Ishikawa (cell line): ENCODE data around the gene ALDH3A2.

Experiments
- CEBPB ChIP-seq: IDR thresholded peaks from 2 replicates; pipeline ENCODE4 v1.6.1; 2012
- CREB1 ChIP-seq: IDR thresholded peaks from 2 replicates; pipeline ENCODE4 v1.6.1; 2012; ENCODE audit warnings: low read depth
- EGR1 ChIP-seq: IDR thresholded peaks from 2 replicates; pipeline ENCODE4 v1.6.1; 2012
- EP300 ChIP-seq: IDR thresholded peaks from 2 replicates; pipeline ENCODE4 v1.6.1; 2012; ENCODE audit warnings: borderline replicate concordance
- FOXM1 ChIP-seq: IDR thresholded peaks from 2 replicates; pipeline ENCODE4 v1.6.1; 2012; ENCODE audit warnings: low read depth, borderline replicate concordance
- NFIC ChIP-seq: IDR thresholded peaks from 2 replicates; pipeline ENCODE4 v1.6.1; 2012
- RAD21 ChIP-seq: IDR thresholded peaks from 2 replicates; pipeline ENCODE4 v1.6.1; 2012; ENCODE audit warnings: low read depth
- TAF1 ChIP-seq: IDR thresholded peaks from 2 replicates; pipeline ENCODE4 v1.6.1; 2012; ENCODE audit warnings: low read depth, mild to moderate bottlenecking
- TCF12 ChIP-seq: IDR thresholded peaks from 2 replicates; pipeline ENCODE4 v1.6.1; 2012; ENCODE audit warnings: low read depth
- TEAD4 ChIP-seq: IDR thresholded peaks from 2 replicates; pipeline ENCODE4 v1.6.1; 2012
- YY1 ChIP-seq: IDR thresholded peaks from 2 replicates; pipeline ENCODE4 v1.6.1; 2012; ENCODE audit warnings: low read depth
- ZBTB7A ChIP-seq: IDR thresholded peaks from 2 replicates; pipeline ENCODE4 v1.6.1; 2012; ENCODE audit warnings: low read depth
- TF ChIP-seq, protein P1 (sequence below): IDR thresholded peaks from 2 replicates; pipeline ENCODE4 v1.6.1; 2012
- TF ChIP-seq, protein P2 (sequence below): IDR thresholded peaks from 2 replicates; pipeline ENCODE4 v1.6.1; 2012; ENCODE audit warnings: low read depth, mild to moderate bottlenecking
- TF ChIP-seq, protein P3 (sequence below): IDR thresholded peaks from 2 replicates; pipeline ENCODE4 v1.6.1; 2012

The ALDH3A2 gene

DNA sequence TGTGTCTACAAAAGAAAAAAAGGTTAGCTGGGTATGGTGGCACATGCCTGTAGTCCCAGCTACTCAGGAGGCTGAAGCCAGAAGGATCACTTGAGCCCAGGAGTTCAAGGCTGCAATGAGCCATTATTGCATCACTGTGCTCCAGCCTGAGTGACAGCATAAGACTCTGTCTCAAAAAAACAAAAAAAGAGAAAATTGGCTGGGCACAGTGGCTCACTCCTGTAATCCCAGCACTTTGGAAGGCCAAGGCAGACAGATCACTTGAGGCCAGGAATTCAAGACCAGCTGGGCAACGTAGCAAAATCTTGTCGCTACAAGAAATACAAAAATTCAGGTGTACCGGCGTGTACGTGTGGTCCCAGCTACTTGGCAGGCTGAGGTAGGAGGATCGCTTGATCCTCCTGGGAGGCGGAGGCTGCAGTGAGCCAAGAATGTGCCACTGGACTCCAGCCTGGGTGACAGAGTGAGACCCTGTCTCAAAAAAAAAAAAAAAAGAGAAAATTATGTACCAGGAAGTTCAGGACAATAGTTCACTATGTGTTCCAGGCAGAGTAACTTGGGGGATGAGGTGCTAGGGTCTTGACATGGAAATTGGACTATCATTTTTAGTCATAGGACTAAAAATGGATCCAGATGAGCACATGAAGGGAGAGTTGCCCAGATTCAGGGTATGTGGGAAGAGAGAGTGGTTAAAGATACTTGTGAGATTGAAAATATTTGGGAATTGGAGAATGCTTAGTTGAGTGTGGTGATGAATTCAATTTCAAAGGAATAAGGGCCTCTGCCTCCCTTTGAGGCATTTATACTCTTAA lies 11.0 kb downstream of the ALDH3A2 start:
- TF ChIP-seq CEBPB (peak; percentile 87), CREB1 (no peak), NFIC (peak; percentile 79), TEAD4 (peak; percentile 65), EGR1 (no peak), YY1 (no peak), FOXM1 (no peak), ZBTB7A (no peak), TAF1 (no peak), RAD21 (no peak), TCF12 (peak; percentile 54; the same call in 1 of the 2 replicates), EP300 (peak; percentile 50; the same call in 1 of the 2 replicates)
- TF ChIP-seq, protein P1, sequence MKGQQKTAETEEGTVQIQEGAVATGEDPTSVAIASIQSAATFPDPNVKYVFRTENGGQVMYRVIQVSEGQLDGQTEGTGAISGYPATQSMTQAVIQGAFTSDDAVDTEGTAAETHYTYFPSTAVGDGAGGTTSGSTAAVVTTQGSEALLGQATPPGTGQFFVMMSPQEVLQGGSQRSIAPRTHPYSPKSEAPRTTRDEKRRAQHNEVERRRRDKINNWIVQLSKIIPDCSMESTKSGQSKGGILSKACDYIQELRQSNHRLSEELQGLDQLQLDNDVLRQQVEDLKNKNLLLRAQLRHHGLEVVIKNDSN = no peak
- TF ChIP-seq, protein P2, sequence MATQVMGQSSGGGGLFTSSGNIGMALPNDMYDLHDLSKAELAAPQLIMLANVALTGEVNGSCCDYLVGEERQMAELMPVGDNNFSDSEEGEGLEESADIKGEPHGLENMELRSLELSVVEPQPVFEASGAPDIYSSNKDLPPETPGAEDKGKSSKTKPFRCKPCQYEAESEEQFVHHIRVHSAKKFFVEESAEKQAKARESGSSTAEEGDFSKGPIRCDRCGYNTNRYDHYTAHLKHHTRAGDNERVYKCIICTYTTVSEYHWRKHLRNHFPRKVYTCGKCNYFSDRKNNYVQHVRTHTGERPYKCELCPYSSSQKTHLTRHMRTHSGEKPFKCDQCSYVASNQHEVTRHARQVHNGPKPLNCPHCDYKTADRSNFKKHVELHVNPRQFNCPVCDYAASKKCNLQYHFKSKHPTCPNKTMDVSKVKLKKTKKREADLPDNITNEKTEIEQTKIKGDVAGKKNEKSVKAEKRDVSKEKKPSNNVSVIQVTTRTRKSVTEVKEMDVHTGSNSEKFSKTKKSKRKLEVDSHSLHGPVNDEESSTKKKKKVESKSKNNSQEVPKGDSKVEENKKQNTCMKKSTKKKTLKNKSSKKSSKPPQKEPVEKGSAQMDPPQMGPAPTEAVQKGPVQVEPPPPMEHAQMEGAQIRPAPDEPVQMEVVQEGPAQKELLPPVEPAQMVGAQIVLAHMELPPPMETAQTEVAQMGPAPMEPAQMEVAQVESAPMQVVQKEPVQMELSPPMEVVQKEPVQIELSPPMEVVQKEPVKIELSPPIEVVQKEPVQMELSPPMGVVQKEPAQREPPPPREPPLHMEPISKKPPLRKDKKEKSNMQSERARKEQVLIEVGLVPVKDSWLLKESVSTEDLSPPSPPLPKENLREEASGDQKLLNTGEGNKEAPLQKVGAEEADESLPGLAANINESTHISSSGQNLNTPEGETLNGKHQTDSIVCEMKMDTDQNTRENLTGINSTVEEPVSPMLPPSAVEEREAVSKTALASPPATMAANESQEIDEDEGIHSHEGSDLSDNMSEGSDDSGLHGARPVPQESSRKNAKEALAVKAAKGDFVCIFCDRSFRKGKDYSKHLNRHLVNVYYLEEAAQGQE = no peak
- TF ChIP-seq, protein P3, sequence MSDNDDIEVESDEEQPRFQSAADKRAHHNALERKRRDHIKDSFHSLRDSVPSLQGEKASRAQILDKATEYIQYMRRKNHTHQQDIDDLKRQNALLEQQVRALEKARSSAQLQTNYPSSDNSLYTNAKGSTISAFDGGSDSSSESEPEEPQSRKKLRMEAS = no peak

DNA sequence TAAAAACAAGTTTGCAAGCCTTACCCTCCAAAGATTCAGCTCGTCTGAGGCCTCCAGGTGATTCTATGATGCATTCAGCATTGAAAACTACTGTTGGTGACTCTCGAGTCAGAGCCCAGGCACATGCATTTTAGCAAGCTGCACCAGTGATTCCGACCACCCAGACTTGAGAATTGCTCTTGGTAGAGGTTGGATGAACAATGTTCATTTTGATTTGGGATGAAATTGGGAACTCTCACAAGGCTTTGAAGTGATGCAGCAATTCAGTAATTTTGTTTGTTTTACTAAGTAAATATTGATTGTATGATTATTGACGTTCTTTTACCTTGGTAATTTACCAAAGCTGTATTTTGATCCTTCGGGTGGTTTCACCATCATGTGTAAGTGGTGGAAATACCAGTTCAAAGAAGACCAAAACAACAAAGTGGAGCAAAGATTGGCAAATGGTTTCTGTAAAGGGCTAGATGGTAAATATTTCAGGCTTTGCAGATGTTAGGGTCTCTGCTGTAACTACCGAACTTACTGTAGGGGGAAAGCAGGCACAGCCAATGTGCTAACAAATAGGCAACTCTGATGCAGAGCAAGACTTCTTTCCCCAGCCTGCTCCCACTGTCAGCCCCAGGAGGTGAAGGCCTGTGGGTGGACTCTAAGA lies 11.8 kb downstream of the ALDH3A2 start:
- TF ChIP-seq, protein P3 = no peak
- TF ChIP-seq, protein P1 = no peak
- no peak for TF ChIP-seq ZBTB7A
- TF ChIP-seq EP300 = no peak

DNA sequence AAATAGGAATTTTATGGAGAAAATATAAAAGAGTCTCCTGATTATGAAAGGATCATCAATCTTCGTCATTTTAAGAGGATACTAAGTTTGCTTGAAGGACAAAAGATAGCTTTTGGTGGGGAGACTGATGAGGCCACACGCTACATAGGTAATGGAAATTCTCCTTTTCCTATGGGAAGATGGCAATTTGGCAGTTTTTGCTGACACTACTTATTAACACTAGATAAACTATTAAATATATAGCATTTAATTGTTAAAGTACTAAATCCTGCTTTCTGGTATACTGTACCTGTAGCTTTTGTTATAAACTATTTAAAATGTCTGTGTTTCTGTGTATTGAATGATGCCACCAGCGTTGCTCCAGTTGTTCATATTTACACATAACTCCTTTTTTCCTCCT lies 12.6 kb downstream of the ALDH3A2 start:
- TF ChIP-seq NFIC (no peak), EP300 (no peak), ZBTB7A (no peak), CEBPB (no peak), TEAD4 (no peak), FOXM1 (no peak), RAD21 (no peak), TAF1 (no peak), EGR1 (no peak), CREB1 (no peak), YY1 (no peak)
- TF ChIP-seq, protein P2 = no peak
- TF ChIP-seq, protein P1 = no peak
- TF ChIP-seq, protein P3 = no peak

DNA sequence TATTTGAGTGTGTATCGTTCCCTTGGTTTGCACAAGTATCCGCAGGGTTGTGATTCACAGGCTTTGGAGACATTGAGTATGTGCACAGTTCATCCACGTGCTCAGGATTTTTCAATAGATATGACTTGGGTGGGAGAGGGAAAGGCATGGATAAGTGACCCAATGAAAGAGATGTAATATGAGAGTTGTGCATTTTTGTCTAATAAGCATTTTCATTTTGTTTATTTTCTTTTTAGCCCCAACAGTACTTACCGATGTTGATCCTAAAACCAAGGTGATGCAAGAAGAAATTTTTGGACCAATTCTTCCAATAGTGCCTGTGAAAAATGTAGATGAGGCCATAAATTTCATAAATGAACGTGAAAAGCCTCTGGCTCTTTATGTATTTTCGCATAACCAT lies 14.5 kb downstream of the ALDH3A2 start:
- TF ChIP-seq YY1 = no peak
- TF ChIP-seq TCF12 = no peak
- TF ChIP-seq, protein P3 = no peak
- no peak for TF ChIP-seq TAF1
- no peak for TF ChIP-seq TEAD4
- TF ChIP-seq, protein P2 = no peak
- TF ChIP-seq, protein P1 = no peak
- TF ChIP-seq FOXM1 = no peak
- TF ChIP-seq CREB1 = no peak
- no peak for TF ChIP-seq CEBPB
- TF ChIP-seq ZBTB7A = no peak
- no peak for TF ChIP-seq NFIC
- no peak for TF ChIP-seq RAD21
- no peak for TF ChIP-seq EP300
- TF ChIP-seq EGR1 = no peak
